A549 (cell line): ENCODE results near the gene TSG101. TPM values are rescaled to one million over a fixed set of nuclear protein-coding genes. Genes with fewer than 3 reads are reported as not detected.

Experiments
- polyA plus RNA-seq, 4 experiments: library from polyadenylated mRNA; depleted of rRNA in 3 of 4; stranded (reverse); fragments of >200 nt; fragmentation: RNase III in 1 of 4; extraction: RNeasy Plus Mini Kit Qiagen cat#74134 plus additional on column Dnase treatment in 1 of 4; gene quantifications; 2 replicates in 3 of 4; 3 replicates in 1 of 4; pipeline ENCODE4 v1.2.3, GENCODE V29; 2011 to 2017

The TSG101 gene
- polyA plus RNA-seq, 2 of the 4 experiments (the other 2 are of a cell fraction), result 112 to 161 TPM

Other genes with a start within 250 kb of the TSG101 start
- gene HPS5, start 204.8 kb downstream of the TSG101 start, polyA plus RNA-seq (2011; rRNA removed), result 29.1 and 30.2 TPM in 2 replicates
- gene HPS5, start 204.8 kb downstream of the TSG101 start, polyA plus RNA-seq (2017; fragmentation: RNase III; extraction: RNeasy Plus Mini Kit Qiagen cat#74134 plus additional on column Dnase treatment), result 18.0 to 18.4 TPM (median 18.4 TPM) in 3 replicates
- 52.0 and 56.0 TPM in 2 replicates for gene GTF2H1, start 204.4 kb downstream of the TSG101 start, polyA plus RNA-seq (2011; rRNA removed)
- 36.3 to 39.4 TPM (median 38.8 TPM) in 3 replicates for gene GTF2H1, start 204.4 kb downstream of the TSG101 start, polyA plus RNA-seq (2017; fragmentation: RNase III; extraction: RNeasy Plus Mini Kit Qiagen cat#74134 plus additional on column Dnase treatment)
- gene LDHA, start 132.4 kb downstream of the TSG101 start, polyA plus RNA-seq (2011; rRNA removed), result 1,975 and 2,571 TPM in 2 replicates
- 4,094 to 4,418 TPM (median 4,099 TPM) in 3 replicates for gene LDHA, start 132.4 kb downstream of the TSG101 start, polyA plus RNA-seq (2017; fragmentation: RNase III; extraction: RNeasy Plus Mini Kit Qiagen cat#74134 plus additional on column Dnase treatment)
- 0.23 and 0.30 TPM in 2 replicates for gene LDHC, start 114.6 kb downstream of the TSG101 start, polyA plus RNA-seq (2011; rRNA removed)
- gene LDHC, start 114.6 kb downstream of the TSG101 start, polyA plus RNA-seq (2017; fragmentation: RNase III; extraction: RNeasy Plus Mini Kit Qiagen cat#74134 plus additional on column Dnase treatment), result 0.12 to 0.17 TPM (median 0.15 TPM) in 3 replicates
- gene LDHAL6A, start 71.1 kb downstream of the TSG101 start, polyA plus RNA-seq (2011; rRNA removed), result not detected in 2 replicates
- not detected in 3 replicates for gene LDHAL6A, start 71.1 kb downstream of the TSG101 start, polyA plus RNA-seq (2017; fragmentation: RNase III; extraction: RNeasy Plus Mini Kit Qiagen cat#74134 plus additional on column Dnase treatment)
- gene UEVLD, start 61.8 kb upstream of the TSG101 start, polyA plus RNA-seq (2011; rRNA removed), result 36.7 and 41.2 TPM in 2 replicates
- 30.6 to 36.5 TPM (median 34.7 TPM) in 3 replicates for gene UEVLD, start 61.8 kb upstream of the TSG101 start, polyA plus RNA-seq (2017; fragmentation: RNase III; extraction: RNeasy Plus Mini Kit Qiagen cat#74134 plus additional on column Dnase treatment)
- 1.6 and 1.7 TPM in 2 replicates for gene MISFA, start 72.8 kb upstream of the TSG101 start, polyA plus RNA-seq (2011; rRNA removed)
- 5.0 to 8.4 TPM (median 6.3 TPM) in 3 replicates for gene MISFA, start 72.8 kb upstream of the TSG101 start, polyA plus RNA-seq (2017; fragmentation: RNase III; extraction: RNeasy Plus Mini Kit Qiagen cat#74134 plus additional on column Dnase treatment)
- gene SPTY2D1, start 107.4 kb upstream of the TSG101 start, polyA plus RNA-seq (2011; rRNA removed), result 16.2 and 24.6 TPM in 2 replicates
- 14.1 to 14.9 TPM (median 14.1 TPM) in 3 replicates for gene SPTY2D1, start 107.4 kb upstream of the TSG101 start, polyA plus RNA-seq (2017; fragmentation: RNase III; extraction: RNeasy Plus Mini Kit Qiagen cat#74134 plus additional on column Dnase treatment)
- gene TMEM86A, start 171.8 kb upstream of the TSG101 start, polyA plus RNA-seq (2011; rRNA removed), result 0.10 and 0.16 TPM in 2 replicates
- 0.21 to 0.41 TPM (median 0.25 TPM) in 3 replicates for gene TMEM86A, start 171.8 kb upstream of the TSG101 start, polyA plus RNA-seq (2017; fragmentation: RNase III; extraction: RNeasy Plus Mini Kit Qiagen cat#74134 plus additional on column Dnase treatment)
- gene IGSF22, start 199.2 kb upstream of the TSG101 start, polyA plus RNA-seq (2011; rRNA removed), result 0.06 TPM in 1 of 2 replicates, not detected in the other
- 0.03 TPM in 2 of 3 replicates, not detected in the other for gene IGSF22, start 199.2 kb upstream of the TSG101 start, polyA plus RNA-seq (2017; fragmentation: RNase III; extraction: RNeasy Plus Mini Kit Qiagen cat#74134 plus additional on column Dnase treatment)